ENCODE results near the gene TNFRSF25. TPM values are rescaled to one million over a fixed set of nuclear protein-coding genes. Genes with fewer than 3 reads are reported as not detected.
"Not testable (repeated sequence)": the region's sequence is repeated elsewhere in the genome, so short reads cannot be mapped to it uniquely, and the experiment has no call there.

Gene TNFRSF25
- total and polyA plus RNA-seq, 2 experiments from 2014 or later = 13.6 to 25.3 TPM

- ATAC-seq; H2AFZ ChIP-seq; H3K79me2 ChIP-seq (replicated peaks; ENCODE audit: insufficient read depth); H3K4me3 Mint-ChIP-seq; H3K27me3 ChIP-seq (ENCODE audit: insufficient read depth); H3F3A ChIP-seq (replicated peaks; ENCODE audit: low read depth); H3K4me2 ChIP-seq; H4K20me1 ChIP-seq (replicated peaks; ENCODE audit: insufficient read depth); H3K4me1 ChIP-seq (ENCODE audit: insufficient read depth); H3K4me3 ChIP-seq; H3K9me3 Mint-ChIP-seq; H3K27ac Mint-ChIP-seq; H3K36me3 Mint-ChIP-seq (ENCODE audit: low read depth); H3K27ac ChIP-seq (ENCODE audit: low read depth); H3K36me3 ChIP-seq (ENCODE audit: insufficient read depth); H3K9me2 ChIP-seq (ENCODE audit: insufficient read depth); DNase-seq (ENCODE audit: low spot score): not testable (repeated sequence)
- Mint-ChIP-seq H3K4me1 (peaks cover 17% of the 10 kb centered on the region), H3K27me3 (ENCODE audit: insufficient read depth, low read depth, poor library complexity) (peaks cover 25% of the 10 kb centered on the region)
These were observed 34.1 kb downstream of the TNFRSF25 start for GRCh38 chr1:6431645-6432579.

GRCh38 chr1:6429660-6430411 lies 36.1 kb downstream of the TNFRSF25 start:
- H3K4me1 ChIP-seq (ENCODE audit: insufficient read depth); H3K79me2 ChIP-seq (replicated peaks; ENCODE audit: insufficient read depth); DNase-seq (ENCODE audit: low spot score); H3K4me3 Mint-ChIP-seq; H3K36me3 Mint-ChIP-seq (ENCODE audit: low read depth); H3K36me3 ChIP-seq (ENCODE audit: insufficient read depth); H3K9me3 Mint-ChIP-seq; H3K9me2 ChIP-seq (ENCODE audit: insufficient read depth); H3K27ac Mint-ChIP-seq; H2AFZ ChIP-seq; H4K20me1 ChIP-seq (replicated peaks; ENCODE audit: insufficient read depth); H3K27ac ChIP-seq (ENCODE audit: low read depth); H3F3A ChIP-seq (replicated peaks; ENCODE audit: low read depth); H3K4me3 ChIP-seq; H3K4me2 ChIP-seq: not testable (repeated sequence)
- peak; percentile 15 for ATAC-seq
- H3K27me3 ChIP-seq (ENCODE audit: insufficient read depth) = peaks cover 25% of the 10 kb centered on the region
- Mint-ChIP-seq H3K27me3 (ENCODE audit: insufficient read depth, low read depth, poor library complexity) (peaks cover 43% of the 10 kb centered on the region), H3K4me1 (peaks cover 17% of the 10 kb centered on the region)

GRCh38 chr1:6428453-6428852 lies 37.5 kb downstream of the TNFRSF25 start:
- H3K36me3 Mint-ChIP-seq (ENCODE audit: low read depth); H3K4me3 Mint-ChIP-seq; DNase-seq (ENCODE audit: low spot score); H3K4me2 ChIP-seq; H3K4me3 ChIP-seq; H3K79me2 ChIP-seq (replicated peaks; ENCODE audit: insufficient read depth); H3K36me3 ChIP-seq (ENCODE audit: insufficient read depth); H3K9me2 ChIP-seq (ENCODE audit: insufficient read depth); H3K9me3 Mint-ChIP-seq; H3K4me1 ChIP-seq (ENCODE audit: insufficient read depth); H2AFZ ChIP-seq; H3K27ac ChIP-seq (ENCODE audit: low read depth); H3F3A ChIP-seq (replicated peaks; ENCODE audit: low read depth); H4K20me1 ChIP-seq (replicated peaks; ENCODE audit: insufficient read depth); H3K27ac Mint-ChIP-seq: not testable (repeated sequence)
- H3K27me3 ChIP-seq (ENCODE audit: insufficient read depth) = peaks cover 39% of the 10 kb centered on the region
- H3K27me3 Mint-ChIP-seq (ENCODE audit: insufficient read depth, low read depth, poor library complexity) = peaks cover 54% of the 10 kb centered on the region
- ATAC-seq = peak; percentile 4; the same call in 2 of the 3 replicates
- peaks cover 23% of the 10 kb centered on the region; the same call in 2 of the 3 replicates for H3K4me1 Mint-ChIP-seq
- TF ChIP-seq CTCF (conservative IDR thresholded peaks at IDR 0.05; ENCODE audit: low read depth in 2 of 2) = peak in 1 of 2 experiments; percentile 12; a peak in 1 of 4 replicates

Data from GM23338 (cell line).